Measurements from ENCODE around the gene GAA.

- TF ChIP-seq CTCF (CRISPR knock-in tag; IDR thresholded peaks at IDR 0.05) (no peak), KAT8 (CRISPR knock-in tag; IDR thresholded peaks at IDR 0.05) (no peak), CREB3 (CRISPR knock-in tag; IDR thresholded peaks at IDR 0.05) (no peak), NFE2L2 (IDR thresholded peaks at IDR 0.05; ENCODE audit: low read length) (no peak), ZKSCAN1 (IDR thresholded peaks at IDR 0.05; ENCODE audit: low read length) (no peak), ZFP1 (CRISPR knock-in tag; IDR thresholded peaks at IDR 0.05) (no peak), ZNF839 (CRISPR knock-in tag; IDR thresholded peaks at IDR 0.05; ENCODE audit: borderline replicate concordance) (no peak), ZNF580 (CRISPR knock-in tag; IDR thresholded peaks at IDR 0.05; ENCODE audit: borderline replicate concordance, low read depth) (no peak)
Observed at GRCh38 chr17:80129006-80129565, 27.7 kb downstream of the GAA start.

All from HepG2 (cell line).